ENCODE measurements around the gene PIPOX.

PIPOX gene

DNA sequence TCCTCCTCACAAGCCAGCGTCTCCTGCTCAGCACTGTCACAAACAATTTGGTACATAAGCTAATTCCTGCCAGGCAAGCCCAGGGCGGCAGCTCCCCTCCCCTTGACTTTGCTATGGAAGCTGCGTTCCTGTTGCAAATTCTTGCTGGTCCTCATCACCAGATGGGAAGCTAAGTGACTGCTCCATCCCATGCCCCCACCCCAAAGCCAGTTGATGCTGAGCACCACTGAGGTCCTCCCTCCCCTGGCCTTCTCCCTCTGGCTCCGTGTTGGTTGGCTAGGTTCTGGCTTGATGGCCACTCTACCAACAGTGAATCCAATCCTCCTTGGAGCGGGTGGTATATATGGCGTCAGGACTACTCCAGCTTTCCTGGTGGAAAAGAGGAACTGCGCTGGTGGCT is 34.4 kb downstream of the PIPOX start:
- Histone ChIP-seq H4K20me1 (ENCODE audit: control insufficient read depth, insufficient read depth, low read depth, low read length) (no peaks in the 10 kb centered on the region), H3K4me2 (ENCODE audit: low read length) (no peak overlapping the region), H3K36me3 (ENCODE audit: control insufficient read depth, low read length) (peaks cover 11% of the 10 kb centered on the region; the same call in 1 of the 2 replicates), H3K27me3 (ENCODE audit: control insufficient read depth, low read length) (peaks cover 2% of the 10 kb centered on the region; the same call in 1 of the 2 replicates), H3K4me1 (ENCODE audit: control insufficient read depth, low read length) (no peaks in the 10 kb centered on the region), H3K9me3 (ENCODE audit: control insufficient read depth, insufficient read depth, low read length) (no peaks in the 10 kb centered on the region), H3K79me2 (ENCODE audit: control insufficient read depth, low read length) (no peaks in the 10 kb centered on the region), H3K27ac (ENCODE audit: low read depth, low read length) (no peak overlapping the region), H3F3A (ENCODE audit: control insufficient read depth, insufficient read depth) (no peaks in the 10 kb centered on the region), H3K9me2 (replicated peaks; ENCODE audit: control insufficient read depth, low read length) (no peaks in the 10 kb centered on the region), H3K4me3 (ENCODE audit: low read length) (no peak overlapping the region)
- TF ChIP-seq, protein P1, sequence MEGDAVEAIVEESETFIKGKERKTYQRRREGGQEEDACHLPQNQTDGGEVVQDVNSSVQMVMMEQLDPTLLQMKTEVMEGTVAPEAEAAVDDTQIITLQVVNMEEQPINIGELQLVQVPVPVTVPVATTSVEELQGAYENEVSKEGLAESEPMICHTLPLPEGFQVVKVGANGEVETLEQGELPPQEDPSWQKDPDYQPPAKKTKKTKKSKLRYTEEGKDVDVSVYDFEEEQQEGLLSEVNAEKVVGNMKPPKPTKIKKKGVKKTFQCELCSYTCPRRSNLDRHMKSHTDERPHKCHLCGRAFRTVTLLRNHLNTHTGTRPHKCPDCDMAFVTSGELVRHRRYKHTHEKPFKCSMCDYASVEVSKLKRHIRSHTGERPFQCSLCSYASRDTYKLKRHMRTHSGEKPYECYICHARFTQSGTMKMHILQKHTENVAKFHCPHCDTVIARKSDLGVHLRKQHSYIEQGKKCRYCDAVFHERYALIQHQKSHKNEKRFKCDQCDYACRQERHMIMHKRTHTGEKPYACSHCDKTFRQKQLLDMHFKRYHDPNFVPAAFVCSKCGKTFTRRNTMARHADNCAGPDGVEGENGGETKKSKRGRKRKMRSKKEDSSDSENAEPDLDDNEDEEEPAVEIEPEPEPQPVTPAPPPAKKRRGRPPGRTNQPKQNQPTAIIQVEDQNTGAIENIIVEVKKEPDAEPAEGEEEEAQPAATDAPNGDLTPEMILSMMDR (IDR thresholded peaks at IDR 0.05; ENCODE audit: low read depth, low read length, poor library complexity, severe bottlenecking): no peak
- no peak for TF ChIP-seq EZH2phosphoT487 (IDR thresholded peaks at IDR 0.05; ENCODE audit: borderline replicate concordance, low read length)

DNA sequence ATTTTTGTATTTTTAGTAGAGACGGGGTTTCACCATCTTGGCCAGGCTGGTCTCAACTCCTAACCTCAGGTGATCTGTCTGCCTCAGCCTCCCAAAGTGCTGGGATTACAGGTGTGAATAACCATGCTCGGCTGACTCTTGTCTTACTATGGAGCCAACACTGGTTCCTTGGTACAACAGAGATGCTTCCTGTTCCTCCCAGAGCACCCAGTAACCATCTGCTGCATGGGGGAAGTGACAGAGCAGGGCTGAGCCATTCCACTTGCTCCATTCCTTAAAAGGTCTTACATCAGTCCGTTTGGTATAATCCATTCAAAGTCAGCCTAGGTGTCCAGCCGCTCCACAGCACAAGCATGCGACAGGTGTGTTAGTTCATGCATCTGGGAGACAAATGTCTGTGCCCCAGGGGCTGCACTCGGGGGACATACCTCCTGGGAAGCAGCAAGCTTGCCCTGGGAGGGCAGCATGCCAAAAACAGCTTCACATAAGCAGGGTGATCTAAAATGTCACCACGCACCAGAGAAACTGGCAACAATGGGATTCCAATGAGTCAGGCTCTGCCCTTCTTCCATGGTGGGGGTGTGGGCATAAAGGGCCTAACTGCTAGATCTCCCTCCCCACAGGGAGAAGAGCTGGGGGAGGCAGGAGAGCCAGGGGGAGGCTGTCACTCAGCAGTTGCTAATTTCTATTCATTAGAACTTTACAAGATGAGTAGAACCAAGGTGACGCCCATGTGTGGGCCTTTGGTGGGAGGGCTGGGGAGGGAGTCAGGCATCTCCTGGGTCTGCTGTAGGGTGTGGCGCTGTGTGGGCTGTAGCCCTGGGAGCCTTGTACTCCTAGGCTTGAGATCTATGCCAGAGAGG is 35.5 kb downstream of the PIPOX start:
- TF ChIP-seq, protein P1 (IDR thresholded peaks at IDR 0.05; ENCODE audit: low read depth, low read length, poor library complexity, severe bottlenecking): no peak
- TF ChIP-seq EZH2phosphoT487 (IDR thresholded peaks at IDR 0.05; ENCODE audit: borderline replicate concordance, low read length): no peak
- Histone ChIP-seq H3K9me2 (replicated peaks; ENCODE audit: control insufficient read depth, low read length) (no peaks in the 10 kb centered on the region), H3K9me3 (ENCODE audit: control insufficient read depth, insufficient read depth, low read length) (no peaks in the 10 kb centered on the region), H3K4me3 (ENCODE audit: low read length) (no peak overlapping the region), H3K79me2 (ENCODE audit: control insufficient read depth, low read length) (no peaks in the 10 kb centered on the region), H4K20me1 (ENCODE audit: control insufficient read depth, insufficient read depth, low read depth, low read length) (no peaks in the 10 kb centered on the region), H3K27ac (ENCODE audit: low read depth, low read length) (no peak overlapping the region), H3K27me3 (ENCODE audit: control insufficient read depth, low read length) (no peaks in the 10 kb centered on the region), H3K4me2 (ENCODE audit: low read length) (no peak overlapping the region), H3F3A (ENCODE audit: control insufficient read depth, insufficient read depth) (no peaks in the 10 kb centered on the region), H3K36me3 (ENCODE audit: control insufficient read depth, low read length) (peaks cover 11% of the 10 kb centered on the region; the same call in 1 of the 2 replicates), H3K4me1 (ENCODE audit: control insufficient read depth, low read length) (no peaks in the 10 kb centered on the region)

- H3K9me3 ChIP-seq (ENCODE audit: control insufficient read depth, insufficient read depth, low read length): no peaks in the 10 kb centered on the region
- H3F3A ChIP-seq (ENCODE audit: control insufficient read depth, insufficient read depth): no peaks in the 10 kb centered on the region
- H3K36me3 ChIP-seq (ENCODE audit: control insufficient read depth, low read length): peaks cover 11% of the 10 kb centered on the region; the same call in 1 of the 2 replicates
- H3K4me3 ChIP-seq (ENCODE audit: low read length): no peak overlapping the region
- H3K27ac ChIP-seq (ENCODE audit: low read depth, low read length): no peak overlapping the region
- 0 out of 2 replicates have a peak, but pooled peaks cover 4% of the 10 kb centered on the region for H4K20me1 ChIP-seq (ENCODE audit: control insufficient read depth, insufficient read depth, low read depth, low read length)
- no peaks in the 10 kb centered on the region for H3K4me1 ChIP-seq (ENCODE audit: control insufficient read depth, low read length)
- H3K9me2 ChIP-seq (replicated peaks; ENCODE audit: control insufficient read depth, low read length): no peaks in the 10 kb centered on the region
- no peaks in the 10 kb centered on the region for H3K79me2 ChIP-seq (ENCODE audit: control insufficient read depth, low read length)
- no peak overlapping the region for H3K4me2 ChIP-seq (ENCODE audit: low read length)
- H3K27me3 ChIP-seq (ENCODE audit: control insufficient read depth, low read length): no peaks in the 10 kb centered on the region
- TF ChIP-seq, protein P1 (IDR thresholded peaks at IDR 0.05; ENCODE audit: low read depth, low read length, poor library complexity, severe bottlenecking): no peak
- TF ChIP-seq EZH2phosphoT487 (IDR thresholded peaks at IDR 0.05; ENCODE audit: borderline replicate concordance, low read length): no peak
Observed at GRCh38 chr17:29079433-29079832, 36.5 kb downstream of the PIPOX start.

Measured in DOHH2 (cell line).